Cardiac muscle cell (in vitro differentiated cells and primary cell): ENCODE data around the gene PHC2. TPM values are rescaled to one million over a fixed set of nuclear protein-coding genes. Genes with fewer than 3 reads are reported as not detected.
A peak's percentile ranks its signal among the peaks of the same experiment; 100 is the strongest.

Source experiments
- DNase-seq, 2 donors: peaks; one replicate each; pipeline versions ENCODE4 v3.0.0 to v3.0.0-alpha.2; 2010 to 2017; ENCODE audit warnings: low read depth in 1 of 2, low spot score in 1 of 2
- H3K27ac ChIP-seq: fragments of 200-600 bp; sonication (generic); 2 replicates; pipeline ENCODE4 v1.5.1; 2016
- H3K27me3 ChIP-seq: fragments of 200-600 bp; sonication (generic); 2 replicates; pipeline ENCODE4 v1.6.0; 2016; ENCODE audit warnings: control low read depth
- H3K36me3 ChIP-seq: fragments of 200-600 bp; sonication (generic); 2 replicates; pipeline ENCODE4 v1.5.1; 2016; ENCODE audit warnings: control low read depth
- H3K4me1 ChIP-seq: fragments of 200-600 bp; sonication (generic); 2 replicates; pipeline ENCODE4 v1.8.1; 2017; ENCODE audit warnings: low read depth, mild to moderate bottlenecking, mixed run types
- H3K4me3 ChIP-seq: fragments of 200-600 bp; sonication (generic); 2 replicates; pipeline ENCODE4 v1.5.1; 2016; ENCODE audit warnings: mild to moderate bottlenecking
- H3K9me3 ChIP-seq: fragments of 200-600 bp; sonication (generic); 2 replicates; pipeline ENCODE4 v1.5.1; 2017; ENCODE audit warnings: low read depth, mild to moderate bottlenecking, control low read depth
- polyA plus RNA-seq: library from polyadenylated mRNA; unstranded; fragments of >200 nt; fragmentation: Nextera tagmentation; extraction: Ambion mirVana; gene quantifications from 2 replicates; pipeline ENCODE4 v1.2.1, GENCODE V29; 2016
- total RNA-seq: library from RNA; depleted of rRNA; stranded (reverse); fragments of >200 nt; gene quantifications from 2 replicates; pipeline ENCODE4 v1.2.3, GENCODE V29; 2016
- TF ChIP-seq, protein P1 (sequence below): IDR thresholded peaks from 2 replicates; pipeline ENCODE4 v1.5.1; 2012; ENCODE audit warnings: low read depth, mild to moderate bottlenecking, low read length

The PHC2 gene
- total and polyA plus RNA-seq, 2 experiments from 2014 or later: 81.8 to 86.0 TPM

DNA sequence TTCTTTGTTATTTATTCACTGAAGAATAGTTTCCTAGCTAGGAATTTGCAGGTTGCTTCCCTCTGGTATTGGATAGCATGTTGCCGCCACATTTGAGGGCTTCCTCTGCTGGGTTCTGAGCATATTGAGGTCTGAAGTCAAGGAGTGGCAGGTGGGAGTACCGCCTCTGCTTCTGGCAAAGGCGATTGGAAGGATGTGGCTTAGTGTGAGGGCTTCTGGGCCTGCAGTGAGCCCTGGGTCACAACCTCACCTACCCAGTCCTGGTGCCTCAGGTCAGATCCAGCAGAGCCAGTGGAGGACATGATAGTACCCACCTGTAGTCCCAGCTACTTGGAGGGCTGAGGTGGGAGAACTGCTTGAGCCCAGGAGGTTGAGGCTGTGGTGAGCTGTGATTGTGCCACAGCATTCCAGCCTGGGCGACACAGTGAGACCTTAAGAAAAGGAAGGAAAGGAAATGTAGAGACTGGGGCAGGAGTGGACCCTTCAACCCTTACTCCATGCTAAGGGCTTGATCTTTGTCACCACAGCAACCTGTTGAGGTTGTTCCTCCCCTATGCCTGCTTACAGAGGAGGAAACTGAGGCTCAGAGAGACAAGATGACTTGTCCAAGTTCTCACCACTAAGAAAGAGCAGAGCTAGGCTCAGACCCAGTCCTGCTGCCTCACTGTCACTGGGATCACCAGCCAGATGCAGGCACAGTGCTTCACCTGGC is 132.8 kb downstream of the PHC2 start:
- no peak for DNase-seq
- Histone ChIP-seq H3K4me1 (no peaks in the 10 kb centered on the region), H3K4me3 (no peak overlapping the region), H3K9me3 (no peaks in the 10 kb centered on the region), H3K27me3 (no peaks in the 10 kb centered on the region), H3K36me3 (peaks cover 13% of the 10 kb centered on the region), H3K27ac (no peak overlapping the region)
- TF ChIP-seq, protein P1, sequence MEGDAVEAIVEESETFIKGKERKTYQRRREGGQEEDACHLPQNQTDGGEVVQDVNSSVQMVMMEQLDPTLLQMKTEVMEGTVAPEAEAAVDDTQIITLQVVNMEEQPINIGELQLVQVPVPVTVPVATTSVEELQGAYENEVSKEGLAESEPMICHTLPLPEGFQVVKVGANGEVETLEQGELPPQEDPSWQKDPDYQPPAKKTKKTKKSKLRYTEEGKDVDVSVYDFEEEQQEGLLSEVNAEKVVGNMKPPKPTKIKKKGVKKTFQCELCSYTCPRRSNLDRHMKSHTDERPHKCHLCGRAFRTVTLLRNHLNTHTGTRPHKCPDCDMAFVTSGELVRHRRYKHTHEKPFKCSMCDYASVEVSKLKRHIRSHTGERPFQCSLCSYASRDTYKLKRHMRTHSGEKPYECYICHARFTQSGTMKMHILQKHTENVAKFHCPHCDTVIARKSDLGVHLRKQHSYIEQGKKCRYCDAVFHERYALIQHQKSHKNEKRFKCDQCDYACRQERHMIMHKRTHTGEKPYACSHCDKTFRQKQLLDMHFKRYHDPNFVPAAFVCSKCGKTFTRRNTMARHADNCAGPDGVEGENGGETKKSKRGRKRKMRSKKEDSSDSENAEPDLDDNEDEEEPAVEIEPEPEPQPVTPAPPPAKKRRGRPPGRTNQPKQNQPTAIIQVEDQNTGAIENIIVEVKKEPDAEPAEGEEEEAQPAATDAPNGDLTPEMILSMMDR: no peak

DNA sequence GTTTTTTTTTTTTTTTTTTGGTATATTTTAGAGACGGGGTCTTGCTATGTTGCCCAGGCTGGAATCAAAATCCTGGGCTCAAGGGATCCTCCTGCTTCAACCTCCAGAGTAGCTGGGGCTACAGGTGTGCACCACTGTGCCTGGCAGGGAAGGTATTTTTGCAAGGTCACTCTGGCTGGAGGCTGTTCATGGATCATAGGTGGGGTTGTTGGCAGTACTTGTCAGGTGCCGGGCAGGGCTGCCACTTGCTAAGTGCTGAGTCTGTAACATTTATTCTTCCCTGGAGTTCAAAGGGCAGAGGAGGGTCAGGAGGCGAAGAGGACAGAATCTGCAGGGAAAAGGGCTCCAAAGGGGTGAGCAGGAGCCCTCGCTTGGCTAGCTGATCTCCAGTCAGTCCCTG is 134.1 kb downstream of the PHC2 start:
- H3K27ac ChIP-seq: no peak overlapping the region
- TF ChIP-seq, protein P1: no peak
- DNase-seq: no peak
- H3K4me3 ChIP-seq: no peak overlapping the region
- H3K9me3 ChIP-seq: no peaks in the 10 kb centered on the region
- H3K4me1 ChIP-seq: no peaks in the 10 kb centered on the region
- H3K36me3 ChIP-seq: peaks cover 13% of the 10 kb centered on the region
- no peaks in the 10 kb centered on the region for H3K27me3 ChIP-seq

DNA sequence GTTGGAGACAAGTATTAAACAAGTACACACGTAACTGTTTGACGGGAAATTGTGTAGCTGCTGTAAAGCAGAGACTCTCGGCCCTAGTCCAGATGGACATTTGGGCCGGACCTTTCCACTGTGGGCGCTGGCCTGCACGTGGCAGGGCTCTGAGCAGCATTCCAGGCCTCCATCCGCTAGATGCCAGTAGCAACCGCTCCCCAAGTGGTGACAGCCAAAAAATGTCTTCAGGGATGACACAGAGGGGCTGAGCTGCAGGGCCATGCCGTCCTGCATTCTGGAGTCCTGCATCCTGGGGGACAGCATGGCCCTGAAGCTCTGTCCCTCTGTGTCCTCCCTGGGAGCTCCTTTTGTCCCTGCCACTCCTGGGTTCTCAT is 134.8 kb downstream of the PHC2 start:
- no peak for DNase-seq
- Histone ChIP-seq H3K36me3 (peaks cover 13% of the 10 kb centered on the region), H3K4me1 (no peaks in the 10 kb centered on the region), H3K27me3 (no peaks in the 10 kb centered on the region), H3K27ac (no peak overlapping the region), H3K4me3 (no peak overlapping the region), H3K9me3 (no peaks in the 10 kb centered on the region)
- TF ChIP-seq, protein P1: no peak

DNA sequence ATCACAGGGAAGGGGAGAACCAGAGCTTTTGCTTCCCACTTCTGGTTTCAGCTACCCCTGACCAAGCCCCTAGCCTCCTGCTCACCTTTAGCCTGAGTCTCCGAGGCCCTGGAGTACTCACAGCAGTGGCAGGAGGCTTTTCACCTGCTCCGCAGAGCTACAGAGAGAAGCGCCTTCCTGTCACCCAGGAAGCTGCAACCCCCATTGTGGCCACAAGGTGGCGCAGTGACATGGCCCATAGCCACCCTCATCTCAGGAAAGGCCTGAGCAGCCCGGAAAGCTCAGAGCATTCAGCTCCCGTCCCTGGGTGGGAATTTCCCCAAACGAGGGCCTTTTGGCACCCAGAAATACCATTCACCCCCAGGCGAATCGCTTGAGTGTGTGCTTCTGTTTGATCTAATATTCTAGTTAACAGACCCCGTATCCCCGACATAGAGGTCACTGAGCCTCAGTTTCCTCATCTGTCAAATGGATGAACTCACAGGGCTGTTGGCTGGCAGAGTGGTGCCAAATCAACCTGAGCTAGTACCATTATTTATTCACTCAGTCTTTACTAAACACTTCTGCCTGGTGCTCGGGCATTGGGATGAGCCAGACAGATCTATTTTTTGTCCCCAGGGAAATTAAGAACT is 135.3 kb downstream of the PHC2 start:
- TF ChIP-seq, protein P1: peak; percentile 95
- Histone ChIP-seq H3K27ac (no peak overlapping the region), H3K27me3 (no peaks in the 10 kb centered on the region), H3K36me3 (peaks cover 13% of the 10 kb centered on the region), H3K4me1 (no peaks in the 10 kb centered on the region), H3K9me3 (no peaks in the 10 kb centered on the region), H3K4me3 (no peak overlapping the region)
- DNase-seq: peak; percentile 82 to 84

DNA sequence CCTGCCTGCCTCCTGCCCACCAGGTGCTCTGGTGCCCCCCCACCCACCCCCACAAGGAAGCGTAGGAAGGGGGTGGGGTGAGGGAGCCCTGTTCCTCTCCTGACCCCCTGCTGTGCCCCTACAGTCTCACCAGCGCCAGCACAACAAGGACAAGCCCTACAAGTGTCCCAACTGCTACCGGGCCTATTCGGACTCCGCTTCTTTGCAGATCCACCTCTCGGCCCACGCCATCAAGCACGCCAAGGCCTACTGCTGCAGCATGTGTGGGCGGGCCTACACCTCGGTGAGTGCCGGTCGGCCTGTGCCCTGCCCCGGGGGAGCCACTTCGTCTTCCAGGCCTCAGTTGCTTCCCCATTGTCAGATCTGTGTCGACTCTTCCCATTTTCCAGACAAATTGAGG is 135.9 kb downstream of the PHC2 start:
- Histone ChIP-seq H3K36me3 (peaks cover 13% of the 10 kb centered on the region), H3K27me3 (no peaks in the 10 kb centered on the region)
- TF ChIP-seq, protein P1: no peak

More for the DNA sequence above, 135.9 kb downstream of the PHC2 start:
- Histone ChIP-seq H3K4me3 (no peak overlapping the region), H3K27ac (no peak overlapping the region), H3K9me3 (no peaks in the 10 kb centered on the region), H3K4me1 (no peaks in the 10 kb centered on the region)
- no peak for DNase-seq
